ENCODE results near the gene CELF2.

The CELF2 gene

DNA sequence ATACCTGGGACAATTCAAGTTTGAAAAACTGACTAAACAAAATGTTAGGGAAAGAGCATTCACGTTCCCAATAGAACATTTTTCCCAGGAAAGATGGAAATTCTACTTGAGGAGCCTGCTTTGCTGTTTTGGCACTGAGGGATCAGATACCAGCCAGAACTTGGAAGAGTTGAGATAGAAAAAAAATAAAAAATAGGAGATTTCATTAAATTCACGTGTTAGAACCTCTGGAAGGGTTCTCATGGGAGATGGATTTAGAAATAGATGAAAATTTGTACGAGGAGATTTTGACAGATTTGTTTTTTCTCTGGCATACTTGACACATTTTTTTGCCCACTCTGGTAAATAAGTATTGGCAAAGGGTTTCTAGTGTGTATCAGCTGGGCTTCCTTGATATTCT lies 63.7 kb downstream of the CELF2 start:
- ChIA-PET CTCF (interaction anchor here (0.6 kb wide), 1 partner anchor 295 kb away, joined by 3 read pairs; no protein-coding TSS in a partner anchor), POLR2A (no interaction called here)
- Histone ChIP-seq H3K36me3 (ENCODE audit: control insufficient read depth in 2 of 2, insufficient read depth in 1 of 2, low read length in 2 of 2) (no peaks in the 10 kb centered on the region), H3K9me3 (ENCODE audit: control insufficient read depth, insufficient read depth, low read depth, low read length) (no peaks in the 10 kb centered on the region), H3K27ac (ENCODE audit: extremely low read depth, low read depth, low read length) (no peak overlapping the region), H3K4me3 (ENCODE audit: low read depth, low read length) (no peak overlapping the region), H3K4me1 (ENCODE audit: control insufficient read depth, insufficient read depth, low read length) (peaks cover 4% of the 10 kb centered on the region; the same call in 1 of the 2 replicates)
- TF ChIP-seq ZNF423 (tag by site-specific recombination; IDR thresholded peaks at IDR 0.05), result no peak
- TF ChIP-seq ZNF660 (tag by site-specific recombination; IDR thresholded peaks at IDR 0.05), result no peak
- TF ChIP-seq ZNF341 (tag by site-specific recombination; IDR thresholded peaks at IDR 0.05; ENCODE audit: low read depth), result no peak
- TF ChIP-seq ZNF23 (tag by site-specific recombination; IDR thresholded peaks at IDR 0.05; ENCODE audit: borderline replicate concordance), result no peak
- TF ChIP-seq MEIS1 (CRISPR knock-in tag; IDR thresholded peaks at IDR 0.05; ENCODE audit: borderline replicate concordance), result no peak
- TF ChIP-seq, protein P1, sequence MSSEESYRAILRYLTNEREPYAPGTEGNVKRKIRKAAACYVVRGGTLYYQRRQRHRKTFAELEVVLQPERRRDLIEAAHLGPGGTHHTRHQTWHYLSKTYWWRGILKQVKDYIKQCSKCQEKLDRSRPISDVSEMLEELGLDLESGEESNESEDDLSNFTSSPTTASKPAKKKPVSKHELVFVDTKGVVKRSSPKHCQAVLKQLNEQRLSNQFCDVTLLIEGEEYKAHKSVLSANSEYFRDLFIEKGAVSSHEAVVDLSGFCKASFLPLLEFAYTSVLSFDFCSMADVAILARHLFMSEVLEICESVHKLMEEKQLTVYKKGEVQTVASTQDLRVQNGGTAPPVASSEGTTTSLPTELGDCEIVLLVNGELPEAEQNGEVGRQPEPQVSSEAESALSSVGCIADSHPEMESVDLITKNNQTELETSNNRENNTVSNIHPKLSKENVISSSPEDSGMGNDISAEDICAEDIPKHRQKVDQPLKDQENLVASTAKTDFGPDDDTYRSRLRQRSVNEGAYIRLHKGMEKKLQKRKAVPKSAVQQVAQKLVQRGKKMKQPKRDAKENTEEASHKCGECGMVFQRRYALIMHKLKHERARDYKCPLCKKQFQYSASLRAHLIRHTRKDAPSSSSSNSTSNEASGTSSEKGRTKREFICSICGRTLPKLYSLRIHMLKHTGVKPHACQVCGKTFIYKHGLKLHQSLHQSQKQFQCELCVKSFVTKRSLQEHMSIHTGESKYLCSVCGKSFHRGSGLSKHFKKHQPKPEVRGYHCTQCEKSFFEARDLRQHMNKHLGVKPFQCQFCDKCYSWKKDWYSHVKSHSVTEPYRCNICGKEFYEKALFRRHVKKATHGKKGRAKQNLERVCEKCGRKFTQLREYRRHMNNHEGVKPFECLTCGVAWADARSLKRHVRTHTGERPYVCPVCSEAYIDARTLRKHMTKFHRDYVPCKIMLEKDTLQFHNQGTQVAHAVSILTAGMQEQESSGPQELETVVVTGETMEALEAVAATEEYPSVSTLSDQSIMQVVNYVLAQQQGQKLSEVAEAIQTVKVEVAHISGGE (tag by site-specific recombination; conservative IDR thresholded peaks at IDR 0.05; ENCODE audit: low read depth), result no peak

DNA sequence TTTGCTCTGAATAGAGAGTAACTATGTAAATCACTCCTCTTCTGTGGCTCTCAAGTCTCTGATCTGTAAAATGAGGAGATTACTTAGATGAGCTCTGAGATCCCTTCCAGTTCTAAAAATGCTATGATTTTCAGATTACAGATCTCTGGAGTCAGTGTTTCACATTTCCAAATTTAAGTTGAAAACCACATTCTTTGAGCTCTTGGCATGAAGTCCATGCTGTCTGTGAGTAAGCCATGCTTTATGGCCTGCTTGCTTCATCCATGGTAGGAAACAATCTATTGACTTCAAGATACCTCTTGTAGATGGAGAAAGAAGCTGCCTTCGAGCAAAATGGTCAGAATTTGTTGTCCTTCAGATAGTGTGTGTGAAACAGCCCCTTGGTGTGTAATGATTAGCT lies 64.9 kb downstream of the CELF2 start:
- ChIA-PET CTCF (no interaction called here), POLR2A (no interaction called here)
- no peak overlapping the region for H3K27ac ChIP-seq (ENCODE audit: extremely low read depth, low read depth, low read length)
- H3K36me3 ChIP-seq (ENCODE audit: control insufficient read depth in 2 of 2, insufficient read depth in 1 of 2, low read length in 2 of 2), result no peaks in the 10 kb centered on the region
- H3K4me3 ChIP-seq (ENCODE audit: low read depth, low read length), result no peak overlapping the region
- TF ChIP-seq, protein P2, sequence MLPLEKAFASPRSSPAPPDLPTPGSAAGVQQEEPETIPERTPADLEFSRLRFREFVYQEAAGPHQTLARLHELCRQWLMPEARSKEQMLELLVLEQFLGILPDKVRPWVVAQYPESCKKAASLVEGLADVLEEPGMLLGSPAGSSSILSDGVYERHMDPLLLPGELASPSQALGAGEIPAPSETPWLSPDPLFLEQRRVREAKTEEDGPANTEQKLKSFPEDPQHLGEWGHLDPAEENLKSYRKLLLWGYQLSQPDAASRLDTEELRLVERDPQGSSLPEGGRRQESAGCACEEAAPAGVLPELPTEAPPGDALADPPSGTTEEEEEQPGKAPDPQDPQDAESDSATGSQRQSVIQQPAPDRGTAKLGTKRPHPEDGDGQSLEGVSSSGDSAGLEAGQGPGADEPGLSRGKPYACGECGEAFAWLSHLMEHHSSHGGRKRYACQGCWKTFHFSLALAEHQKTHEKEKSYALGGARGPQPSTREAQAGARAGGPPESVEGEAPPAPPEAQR (tag by site-specific recombination; IDR thresholded peaks at IDR 0.05), result no peak
- TF ChIP-seq ZNF629 (tag by site-specific recombination; IDR thresholded peaks at IDR 0.05), result no peak
- no peak for TF ChIP-seq MEIS1 (CRISPR knock-in tag; IDR thresholded peaks at IDR 0.05; ENCODE audit: borderline replicate concordance)
- no peak for TF ChIP-seq ZNF211 (tag by site-specific recombination; IDR thresholded peaks at IDR 0.05; ENCODE audit: low read depth)
- TF ChIP-seq, protein P3, sequence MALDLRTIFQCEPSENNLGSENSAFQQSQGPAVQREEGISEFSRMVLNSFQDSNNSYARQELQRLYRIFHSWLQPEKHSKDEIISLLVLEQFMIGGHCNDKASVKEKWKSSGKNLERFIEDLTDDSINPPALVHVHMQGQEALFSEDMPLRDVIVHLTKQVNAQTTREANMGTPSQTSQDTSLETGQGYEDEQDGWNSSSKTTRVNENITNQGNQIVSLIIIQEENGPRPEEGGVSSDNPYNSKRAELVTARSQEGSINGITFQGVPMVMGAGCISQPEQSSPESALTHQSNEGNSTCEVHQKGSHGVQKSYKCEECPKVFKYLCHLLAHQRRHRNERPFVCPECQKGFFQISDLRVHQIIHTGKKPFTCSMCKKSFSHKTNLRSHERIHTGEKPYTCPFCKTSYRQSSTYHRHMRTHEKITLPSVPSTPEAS (tag by site-specific recombination; IDR thresholded peaks at IDR 0.05), result no peak
- no peak for TF ChIP-seq ZNF707 (tag by site-specific recombination; IDR thresholded peaks at IDR 0.05)
- no peak for TF ChIP-seq ZNF843 (tag by site-specific recombination; IDR thresholded peaks at IDR 0.05)
- TF ChIP-seq KLF1 (tag by site-specific recombination; IDR thresholded peaks at IDR 0.05), result no peak
- no peak for TF ChIP-seq ZNF423 (tag by site-specific recombination; IDR thresholded peaks at IDR 0.05)
- no peak for TF ChIP-seq ZNF394 (tag by site-specific recombination; IDR thresholded peaks at IDR 0.05; ENCODE audit: borderline replicate concordance)
- TF ChIP-seq, protein P4, sequence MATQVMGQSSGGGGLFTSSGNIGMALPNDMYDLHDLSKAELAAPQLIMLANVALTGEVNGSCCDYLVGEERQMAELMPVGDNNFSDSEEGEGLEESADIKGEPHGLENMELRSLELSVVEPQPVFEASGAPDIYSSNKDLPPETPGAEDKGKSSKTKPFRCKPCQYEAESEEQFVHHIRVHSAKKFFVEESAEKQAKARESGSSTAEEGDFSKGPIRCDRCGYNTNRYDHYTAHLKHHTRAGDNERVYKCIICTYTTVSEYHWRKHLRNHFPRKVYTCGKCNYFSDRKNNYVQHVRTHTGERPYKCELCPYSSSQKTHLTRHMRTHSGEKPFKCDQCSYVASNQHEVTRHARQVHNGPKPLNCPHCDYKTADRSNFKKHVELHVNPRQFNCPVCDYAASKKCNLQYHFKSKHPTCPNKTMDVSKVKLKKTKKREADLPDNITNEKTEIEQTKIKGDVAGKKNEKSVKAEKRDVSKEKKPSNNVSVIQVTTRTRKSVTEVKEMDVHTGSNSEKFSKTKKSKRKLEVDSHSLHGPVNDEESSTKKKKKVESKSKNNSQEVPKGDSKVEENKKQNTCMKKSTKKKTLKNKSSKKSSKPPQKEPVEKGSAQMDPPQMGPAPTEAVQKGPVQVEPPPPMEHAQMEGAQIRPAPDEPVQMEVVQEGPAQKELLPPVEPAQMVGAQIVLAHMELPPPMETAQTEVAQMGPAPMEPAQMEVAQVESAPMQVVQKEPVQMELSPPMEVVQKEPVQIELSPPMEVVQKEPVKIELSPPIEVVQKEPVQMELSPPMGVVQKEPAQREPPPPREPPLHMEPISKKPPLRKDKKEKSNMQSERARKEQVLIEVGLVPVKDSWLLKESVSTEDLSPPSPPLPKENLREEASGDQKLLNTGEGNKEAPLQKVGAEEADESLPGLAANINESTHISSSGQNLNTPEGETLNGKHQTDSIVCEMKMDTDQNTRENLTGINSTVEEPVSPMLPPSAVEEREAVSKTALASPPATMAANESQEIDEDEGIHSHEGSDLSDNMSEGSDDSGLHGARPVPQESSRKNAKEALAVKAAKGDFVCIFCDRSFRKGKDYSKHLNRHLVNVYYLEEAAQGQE (tag by site-specific recombination; IDR thresholded peaks at IDR 0.05), result no peak
- no peak for TF ChIP-seq SALL2 (tag by site-specific recombination; IDR thresholded peaks at IDR 0.05; ENCODE audit: borderline replicate concordance)
- TF ChIP-seq, protein P5, sequence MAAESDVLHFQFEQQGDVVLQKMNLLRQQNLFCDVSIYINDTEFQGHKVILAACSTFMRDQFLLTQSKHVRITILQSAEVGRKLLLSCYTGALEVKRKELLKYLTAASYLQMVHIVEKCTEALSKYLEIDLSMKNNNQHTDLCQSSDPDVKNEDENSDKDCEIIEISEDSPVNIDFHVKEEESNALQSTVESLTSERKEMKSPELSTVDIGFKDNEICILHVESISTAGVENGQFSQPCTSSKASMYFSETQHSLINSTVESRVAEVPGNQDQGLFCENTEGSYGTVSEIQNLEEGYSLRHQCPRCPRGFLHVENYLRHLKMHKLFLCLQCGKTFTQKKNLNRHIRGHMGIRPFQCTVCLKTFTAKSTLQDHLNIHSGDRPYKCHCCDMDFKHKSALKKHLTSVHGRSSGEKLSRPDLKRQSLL (tag by site-specific recombination; IDR thresholded peaks at IDR 0.05), result no peak
- no peak for TF ChIP-seq GLI4 (tag by site-specific recombination; IDR thresholded peaks at IDR 0.05)
- TF ChIP-seq ZNF610 (tag by site-specific recombination; IDR thresholded peaks at IDR 0.05; ENCODE audit: borderline replicate concordance), result no peak
- no peaks in the 10 kb centered on the region for H3K9me3 ChIP-seq (ENCODE audit: control insufficient read depth, insufficient read depth, low read depth, low read length)
- peaks cover 4% of the 10 kb centered on the region; the same call in 1 of the 2 replicates for H3K4me1 ChIP-seq (ENCODE audit: control insufficient read depth, insufficient read depth, low read length)
